ENCODE measurements around the gene ARHGDIA.

The ARHGDIA gene

DNA sequence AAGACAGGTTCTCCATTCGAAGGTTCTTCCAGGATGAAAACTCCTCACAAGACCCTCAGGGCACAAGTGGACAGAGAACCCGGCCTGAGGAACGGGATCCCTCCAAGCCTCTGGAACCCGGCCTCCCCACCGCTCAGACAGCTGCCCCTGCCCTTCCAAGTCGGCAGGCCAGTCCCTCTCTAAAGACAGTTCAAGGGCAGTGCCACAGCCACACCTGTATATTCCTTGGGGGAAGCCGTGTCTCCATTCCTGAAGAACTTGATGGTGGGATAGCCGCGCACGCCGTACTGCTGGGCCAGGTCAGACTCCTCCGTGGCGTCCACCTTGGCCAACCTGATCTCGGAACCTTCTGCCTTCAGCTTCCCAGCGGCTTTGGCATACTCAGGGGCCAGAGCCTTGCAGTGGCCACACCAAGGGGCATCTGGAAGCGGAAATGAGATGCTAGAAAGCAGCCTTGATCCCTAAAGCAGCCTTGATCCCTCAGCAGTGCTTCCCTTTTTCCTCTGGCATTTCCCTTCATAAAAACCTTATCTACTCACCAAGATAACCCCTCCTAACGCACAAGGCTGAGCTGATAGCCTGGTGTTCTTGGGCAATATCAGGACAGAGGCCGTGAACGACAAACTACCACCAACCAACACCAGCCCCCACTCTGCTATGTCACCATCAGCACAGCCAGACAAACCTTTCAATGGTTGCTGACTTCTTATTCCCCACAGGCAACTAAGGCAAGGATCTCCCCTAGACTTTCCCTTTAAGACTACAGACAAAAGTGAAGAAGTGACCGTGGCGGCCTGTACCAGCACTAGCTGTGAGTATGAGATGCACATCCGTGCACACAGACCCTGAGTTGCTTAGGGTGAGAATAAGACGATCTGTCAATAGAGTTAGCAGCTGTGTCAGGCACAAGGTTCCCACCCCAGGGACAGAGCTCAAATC is 11.9 kb downstream of the ARHGDIA start:
- ATAC-seq (ENCODE audit: low read depth) (no peak), DNase-seq (ENCODE audit: low spot score) (no peak)
- H3K4me3 ChIP-seq (ENCODE audit: severe bottlenecking) = peak overlapping the region; percentile 80
- H3K9me3 ChIP-seq (ENCODE audit: severe bottlenecking) = no peaks in the 10 kb centered on the region
- H3K4me1 ChIP-seq (ENCODE audit: insufficient read depth, poor library complexity, severe bottlenecking) = peaks cover 8% of the 10 kb centered on the region
- H3K27me3 ChIP-seq (ENCODE audit: insufficient read depth, poor library complexity, severe bottlenecking) = no peaks in the 10 kb centered on the region
- H3K27ac ChIP-seq (ENCODE audit: poor library complexity, severe bottlenecking) = peak overlapping the region; percentile 73
- TF ChIP-seq, protein P1, sequence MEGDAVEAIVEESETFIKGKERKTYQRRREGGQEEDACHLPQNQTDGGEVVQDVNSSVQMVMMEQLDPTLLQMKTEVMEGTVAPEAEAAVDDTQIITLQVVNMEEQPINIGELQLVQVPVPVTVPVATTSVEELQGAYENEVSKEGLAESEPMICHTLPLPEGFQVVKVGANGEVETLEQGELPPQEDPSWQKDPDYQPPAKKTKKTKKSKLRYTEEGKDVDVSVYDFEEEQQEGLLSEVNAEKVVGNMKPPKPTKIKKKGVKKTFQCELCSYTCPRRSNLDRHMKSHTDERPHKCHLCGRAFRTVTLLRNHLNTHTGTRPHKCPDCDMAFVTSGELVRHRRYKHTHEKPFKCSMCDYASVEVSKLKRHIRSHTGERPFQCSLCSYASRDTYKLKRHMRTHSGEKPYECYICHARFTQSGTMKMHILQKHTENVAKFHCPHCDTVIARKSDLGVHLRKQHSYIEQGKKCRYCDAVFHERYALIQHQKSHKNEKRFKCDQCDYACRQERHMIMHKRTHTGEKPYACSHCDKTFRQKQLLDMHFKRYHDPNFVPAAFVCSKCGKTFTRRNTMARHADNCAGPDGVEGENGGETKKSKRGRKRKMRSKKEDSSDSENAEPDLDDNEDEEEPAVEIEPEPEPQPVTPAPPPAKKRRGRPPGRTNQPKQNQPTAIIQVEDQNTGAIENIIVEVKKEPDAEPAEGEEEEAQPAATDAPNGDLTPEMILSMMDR (IDR thresholded peaks at IDR 0.05; ENCODE audit: poor library complexity, severe bottlenecking) = no peak
- peaks cover 80% of the 10 kb centered on the region for H3K36me3 ChIP-seq (ENCODE audit: low read depth)

DNA sequence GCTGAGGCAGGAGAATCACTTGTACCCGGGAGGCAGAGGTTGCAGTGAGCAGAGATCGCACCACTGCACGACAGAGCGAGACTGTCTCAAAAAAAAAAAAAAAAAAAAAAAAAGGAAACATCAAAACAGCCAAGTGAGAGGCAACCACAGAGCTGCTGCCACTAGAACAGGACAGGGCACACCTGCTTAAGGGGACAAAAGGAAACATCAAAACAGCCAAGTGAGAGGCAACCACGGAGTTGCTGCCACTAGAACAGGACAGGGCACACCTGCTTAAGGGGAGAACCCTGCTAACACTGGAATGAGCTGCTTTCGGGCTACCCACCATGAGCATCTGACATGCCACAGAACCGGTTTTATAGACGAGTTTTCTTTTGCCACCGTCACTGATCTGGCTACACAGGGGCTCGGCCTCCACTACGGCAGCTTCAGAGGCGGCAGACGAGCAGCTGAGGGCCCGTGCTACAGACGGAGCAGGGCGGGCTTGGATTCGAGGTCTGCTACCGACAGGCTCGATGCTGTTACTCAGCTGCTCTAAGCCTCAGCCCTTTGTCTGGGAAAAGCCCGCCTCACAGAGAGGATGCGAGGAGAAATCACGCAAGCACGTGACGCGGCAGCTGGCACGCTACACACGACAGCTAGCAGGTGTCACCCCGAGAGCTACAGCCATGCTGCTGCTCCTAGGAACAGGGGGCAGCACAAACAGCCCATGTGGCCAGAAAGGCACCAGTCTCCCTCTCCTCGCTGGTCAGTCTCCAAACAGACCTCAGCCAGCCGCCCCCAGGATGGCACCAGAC is 12.8 kb downstream of the ARHGDIA start:
- Histone ChIP-seq H3K36me3 (ENCODE audit: low read depth) (peaks cover 80% of the 10 kb centered on the region), H3K27ac (ENCODE audit: poor library complexity, severe bottlenecking) (no peak overlapping the region), H3K9me3 (ENCODE audit: severe bottlenecking) (no peaks in the 10 kb centered on the region), H3K27me3 (ENCODE audit: insufficient read depth, poor library complexity, severe bottlenecking) (no peaks in the 10 kb centered on the region), H3K4me1 (ENCODE audit: insufficient read depth, poor library complexity, severe bottlenecking) (peaks cover 8% of the 10 kb centered on the region), H3K4me3 (ENCODE audit: severe bottlenecking) (peak overlapping the region; percentile 80)
- ATAC-seq (ENCODE audit: low read depth) (no peak), DNase-seq (ENCODE audit: low spot score) (no peak)
- TF ChIP-seq, protein P1 (IDR thresholded peaks at IDR 0.05; ENCODE audit: poor library complexity, severe bottlenecking) = no peak

DNA sequence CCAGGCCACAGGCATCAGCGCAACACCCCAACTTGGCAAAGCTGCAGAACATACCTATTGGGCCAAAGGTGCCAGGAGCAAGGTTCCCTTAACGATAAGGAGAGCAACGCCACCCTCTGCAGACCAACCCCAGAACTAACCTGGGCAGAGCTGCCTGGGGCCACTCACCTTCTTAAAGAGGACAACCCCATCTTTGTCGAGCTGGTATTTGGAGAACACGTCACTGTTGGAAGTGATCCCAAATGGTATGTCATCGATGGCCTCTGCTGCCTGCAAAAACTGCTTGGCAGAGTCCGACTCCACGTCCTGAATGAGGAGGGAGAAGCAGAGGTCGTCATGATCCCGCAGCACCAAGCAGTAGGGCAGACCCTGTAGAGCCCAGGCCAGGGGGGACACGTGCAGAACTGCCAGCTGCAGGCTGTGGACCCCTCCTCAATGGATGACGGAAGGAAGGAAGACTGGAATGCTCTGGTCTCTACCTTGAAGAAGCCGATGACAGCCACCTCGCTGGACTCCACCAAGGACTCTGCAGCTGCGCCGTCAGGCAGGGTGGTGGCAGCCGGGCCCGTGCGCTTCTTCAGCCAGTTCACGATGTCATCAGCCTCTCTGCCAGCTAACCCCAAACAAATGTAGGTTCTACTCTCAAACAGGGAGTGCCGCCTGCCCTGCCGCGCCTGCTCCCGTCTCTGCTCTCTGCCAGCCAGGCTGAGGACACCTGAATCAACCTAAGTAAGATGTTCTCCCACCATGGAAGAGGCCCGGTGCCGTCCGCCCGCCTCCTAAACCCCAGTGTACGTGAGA is 16.0 kb downstream of the ARHGDIA start:
- Histone ChIP-seq H3K36me3 (ENCODE audit: low read depth) (peaks cover 97% of the 10 kb centered on the region), H3K9me3 (ENCODE audit: severe bottlenecking) (no peaks in the 10 kb centered on the region), H3K4me1 (ENCODE audit: insufficient read depth, poor library complexity, severe bottlenecking) (peaks cover 8% of the 10 kb centered on the region), H3K4me3 (ENCODE audit: severe bottlenecking) (no peak overlapping the region), H3K27me3 (ENCODE audit: insufficient read depth, poor library complexity, severe bottlenecking) (no peaks in the 10 kb centered on the region), H3K27ac (ENCODE audit: poor library complexity, severe bottlenecking) (no peak overlapping the region)
- ATAC-seq (ENCODE audit: low read depth) (0 out of 3 replicates have a peak, but pooled peaks have one; percentile 13), DNase-seq (ENCODE audit: low spot score) (no peak)
- TF ChIP-seq, protein P1 (IDR thresholded peaks at IDR 0.05; ENCODE audit: poor library complexity, severe bottlenecking) = peak; percentile 2

DNA sequence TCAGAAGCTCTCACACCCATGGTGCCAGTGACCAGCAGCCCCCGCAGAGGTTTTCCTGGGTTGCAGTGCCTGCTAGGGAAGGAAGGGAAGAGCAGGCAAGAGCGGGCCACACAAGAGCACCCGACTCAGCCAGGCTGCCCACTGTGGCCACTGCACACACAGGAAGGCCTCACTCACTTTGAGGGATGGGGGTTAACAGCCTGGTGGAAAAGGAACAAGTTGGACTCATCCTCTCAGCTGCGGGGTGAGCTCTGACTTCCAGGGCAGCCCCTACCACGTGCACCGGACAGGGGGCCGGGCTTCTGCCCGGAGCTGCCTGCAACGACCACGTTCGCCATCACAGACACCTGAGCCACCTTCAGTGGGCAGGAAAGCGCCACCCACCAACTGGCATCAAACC is 18.9 kb downstream of the ARHGDIA start:
- ATAC-seq (ENCODE audit: low read depth) (no peak), DNase-seq (ENCODE audit: low spot score) (no peak)
- H3K4me3 ChIP-seq (ENCODE audit: severe bottlenecking) = no peak overlapping the region
- no peaks in the 10 kb centered on the region for H3K27me3 ChIP-seq (ENCODE audit: insufficient read depth, poor library complexity, severe bottlenecking)
- no peak overlapping the region for H3K27ac ChIP-seq (ENCODE audit: poor library complexity, severe bottlenecking)
- H3K36me3 ChIP-seq (ENCODE audit: low read depth) = peaks cover 100% of the 10 kb centered on the region
- no peaks in the 10 kb centered on the region for H3K4me1 ChIP-seq (ENCODE audit: insufficient read depth, poor library complexity, severe bottlenecking)
- no peaks in the 10 kb centered on the region for H3K9me3 ChIP-seq (ENCODE audit: severe bottlenecking)
- TF ChIP-seq, protein P1 (IDR thresholded peaks at IDR 0.05; ENCODE audit: poor library complexity, severe bottlenecking) = no peak

Measured in RWPE2 (cell line).